ENCODE data around the gene GALNT5. TPM values are rescaled to one million over a fixed set of nuclear protein-coding genes. Genes with fewer than 3 reads are reported as not detected.

GALNT5 gene
- total and polyA plus RNA-seq, 10 of the 15 experiments (the other 5 are each of a cell fraction or from before 2014, with no cell fraction given) = under 0.01 to 0.25 (median 0.03) TPM; not detected in 4

DNA sequence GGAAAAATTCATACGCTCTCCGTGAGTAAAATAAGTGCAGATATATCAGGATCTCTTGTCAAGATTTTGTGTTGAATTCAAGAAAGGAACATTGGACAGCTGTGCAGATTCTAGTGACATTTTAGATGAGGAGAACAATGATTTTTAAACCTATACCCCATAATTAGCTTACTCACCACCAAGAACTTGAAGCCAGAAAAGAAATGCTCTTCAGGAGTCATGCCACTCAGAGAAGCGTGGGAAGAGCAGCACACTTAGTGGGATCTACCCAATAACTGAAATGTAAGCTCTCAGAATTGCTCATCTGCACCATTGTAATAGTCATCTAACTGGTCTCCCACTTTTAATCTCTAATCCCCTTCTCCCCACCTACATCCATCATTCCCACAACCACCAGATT is 77.3 kb downstream of the GALNT5 start:
- intact Hi-C loops (cut with micrococcal nuclease; ENCODE audit: unreplicated experiment) = no loop called here
- Histone ChIP-seq H3K4me1 (ENCODE audit: control insufficient read depth, insufficient read depth, low read length) (no peaks in the 10 kb centered on the region), H3K9me3 (replicated peaks; ENCODE audit: control insufficient read depth, insufficient read depth, low read length) (no peaks in the 10 kb centered on the region), H3K27me3 (replicated peaks in 1 of 2; ENCODE audit: control insufficient read depth in 2 of 2, insufficient read depth in 2 of 2, low read length in 1 of 2) (no peaks in the 10 kb centered on the region), H4K20me1 (ENCODE audit: control insufficient read depth, insufficient read depth) (no peaks in the 10 kb centered on the region), H3K79me2 (ENCODE audit: control insufficient read depth, insufficient read depth, low read length) (no peaks in the 10 kb centered on the region), H3K36me3 (ENCODE audit: control insufficient read depth in 2 of 2, insufficient read depth in 2 of 2, low read length in 1 of 2) (no peaks in the 10 kb centered on the region), H3K9ac (ENCODE audit: control insufficient read depth, insufficient read depth, low read length) (no peak overlapping the region), H3K4me2 (ENCODE audit: control insufficient read depth, insufficient read depth) (no peak overlapping the region), H3K27ac (ENCODE audit: control insufficient read depth, insufficient read depth) (no peak overlapping the region), H3K4me3 (no peak overlapping the region), H2AFZ (ENCODE audit: control insufficient read depth, low read depth, low read length) (no peak overlapping the region)
- no peak for TF ChIP-seq KLF5 (IDR thresholded peaks at IDR 0.05; ENCODE audit: partially characterized antibody)
- TF ChIP-seq KAT2A (conservative IDR thresholded peaks at IDR 0.05; ENCODE audit: control insufficient read depth, low read depth, low read length) = no peak
- TF ChIP-seq ASH2L (IDR thresholded peaks at IDR 0.05; ENCODE audit: borderline replicate concordance, low read depth) = no peak
- TF ChIP-seq SMAD1 (IDR thresholded peaks at IDR 0.05; ENCODE audit: low read depth, partially characterized antibody) = no peak
- TF ChIP-seq RELA (IDR thresholded peaks at IDR 0.05; ENCODE audit: borderline replicate concordance, partially characterized antibody) = no peak
- no peak for TF ChIP-seq NR2C2 (IDR thresholded peaks at IDR 0.05; ENCODE audit: borderline replicate concordance, control insufficient read depth, insufficient read length, low read depth)
- TF ChIP-seq BHLHE40 (IDR thresholded peaks at IDR 0.05; ENCODE audit: borderline replicate concordance in 1 of 2, low read depth in 2 of 2, low read length in 1 of 2) = no peak
- TF ChIP-seq IRF4 (IDR thresholded peaks at IDR 0.05; ENCODE audit: low read depth, low read length) = no peak
- TF ChIP-seq, protein P1, sequence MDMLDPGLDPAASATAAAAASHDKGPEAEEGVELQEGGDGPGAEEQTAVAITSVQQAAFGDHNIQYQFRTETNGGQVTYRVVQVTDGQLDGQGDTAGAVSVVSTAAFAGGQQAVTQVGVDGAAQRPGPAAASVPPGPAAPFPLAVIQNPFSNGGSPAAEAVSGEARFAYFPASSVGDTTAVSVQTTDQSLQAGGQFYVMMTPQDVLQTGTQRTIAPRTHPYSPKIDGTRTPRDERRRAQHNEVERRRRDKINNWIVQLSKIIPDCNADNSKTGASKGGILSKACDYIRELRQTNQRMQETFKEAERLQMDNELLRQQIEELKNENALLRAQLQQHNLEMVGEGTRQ (IDR thresholded peaks at IDR 0.05; ENCODE audit: borderline replicate concordance, low read depth, low read length) = no peak
- no peak for TF ChIP-seq ESRRA (IDR thresholded peaks at IDR 0.05; ENCODE audit: low read length)
- TF ChIP-seq BMI1 (IDR thresholded peaks at IDR 0.05; ENCODE audit: borderline replicate concordance) = no peak
- no peak for TF ChIP-seq ZZZ3 (IDR thresholded peaks at IDR 0.05; ENCODE audit: control insufficient read depth, insufficient read length, low read depth)
- no peak for TF ChIP-seq IRF3 (IDR thresholded peaks at IDR 0.05)
- no peak for TF ChIP-seq CBX3 (IDR thresholded peaks at IDR 0.05; ENCODE audit: borderline replicate concordance, low read depth)
- TF ChIP-seq BCLAF1 (IDR thresholded peaks at IDR 0.05) = no peak
- TF ChIP-seq ZBTB33 (IDR thresholded peaks at IDR 0.05) = no peak
- DNase-seq (ENCODE audit: low read depth, low spot score) (no peak), FAIRE-seq (no peak), ATAC-seq (no peak)
- ChIA-PET SMC1A (ENCODE audit: uncharacterized antibody, unreplicated experiment) (interaction anchor here (0.6 to 12.6 kb wide), 14 partner anchors 8 to 156 kb away, joined by 3 to 165 read pairs (median 8); partner anchors contain the start of genes CYTIP and ERMN), CTCF (interaction anchor here (0.7 to 13.5 kb wide), 21 partner anchors 12 to 862 kb away, joined by 3 to 208 read pairs (median 25); partner anchors contain the start of gene ERMN), POLR2A (no interaction called here), RAD21 (ENCODE audit: unreplicated experiment) (interaction anchor here (1.0 to 4.2 kb wide), 7 partner anchors 8 to 98 kb away, joined by 3 to 29 read pairs (median 11); partner anchors contain the start of gene ERMN)
- in situ Hi-C loops (cut with MboI) = no loop called here
- 96% methylated on average over 3 of the region's 3 CpGs for WGBS (ENCODE audit: insufficient coverage, insufficient replicate concordance, low lambda C conversion rate, missing lambda C conversion rate)
- no TSS peak for BruUV-seq (replicated peaks)

Data from GM12878 (cell line).